ENCODE data around the gene PSME4. TPM values are rescaled to one million over a fixed set of nuclear protein-coding genes. Genes with fewer than 3 reads are reported as not detected.

Gene PSME4
- total RNA-seq, 1 donor from 2014 or later, result 71.2 TPM

GRCh38 chr2:53865962-53866361 lies 104.8 kb downstream of the PSME4 start:
- DNase-seq (ENCODE audit: extremely low spot score in 2 of 2), result no peak
- intact Hi-C loops (cut with DNase I), result no loop called here
- no peaks in the 10 kb centered on the region for H3K27me3 ChIP-seq
- TF ChIP-seq POLR2AphosphoS5 (IDR thresholded peaks at IDR 0.05; ENCODE audit: insufficient read depth in 1 of 2, low read depth in 1 of 2), result no peak
- no peak for TF ChIP-seq CTCF (IDR thresholded peaks at IDR 0.05)
- H3K9me3 ChIP-seq, result no peaks in the 10 kb centered on the region
- H3K27ac ChIP-seq, result no peak overlapping the region
- peaks cover 0 to 42% of the 10 kb centered on the region in 2 donors for H3K36me3 ChIP-seq
- no peak overlapping the region for H3K4me3 ChIP-seq
- H3K4me1 ChIP-seq, result no peaks in the 10 kb centered on the region

- TF ChIP-seq POLR2A (IDR thresholded peaks at IDR 0.05) (no peak), CTCF (IDR thresholded peaks at IDR 0.05) (no peak), POLR2AphosphoS5 (IDR thresholded peaks at IDR 0.05; ENCODE audit: insufficient read depth in 1 of 2, low read depth in 1 of 2) (no peak)
- intact Hi-C loops (cut with DNase I), result no loop called here
- Histone ChIP-seq H3K4me3 (no peak overlapping the region), H3K27me3 (no peaks in the 10 kb centered on the region), H3K4me1 (peaks cover 5% of the 10 kb centered on the region), H3K36me3 (peaks cover 0 to 42% of the 10 kb centered on the region in 2 donors), H3K27ac (no peak overlapping the region), H3K9me3 (no peaks in the 10 kb centered on the region)
- DNase-seq (ENCODE audit: extremely low spot score in 2 of 2), result no peak
Measured at GRCh38 chr2:53865264-53865663, 105.5 kb downstream of the PSME4 start.

GRCh38 chr2:53863538-53864227 lies 107.1 kb downstream of the PSME4 start:
- no peak for TF ChIP-seq CTCF (IDR thresholded peaks at IDR 0.05)
- no peak for TF ChIP-seq POLR2AphosphoS5 (IDR thresholded peaks at IDR 0.05; ENCODE audit: insufficient read depth in 1 of 2, low read depth in 1 of 2)
- no peak for TF ChIP-seq POLR2A (IDR thresholded peaks at IDR 0.05)
- DNase-seq (ENCODE audit: extremely low spot score in 2 of 2), result no peak
- Histone ChIP-seq H3K4me3 (no peak overlapping the region), H3K4me1 (peaks cover 18% of the 10 kb centered on the region), H3K27me3 (no peaks in the 10 kb centered on the region), H3K27ac (no peak overlapping the region), H3K9me3 (no peaks in the 10 kb centered on the region), H3K36me3 (peaks cover 0 to 32% of the 10 kb centered on the region in 2 donors)
- intact Hi-C loops (cut with DNase I), result no loop called here

- Histone ChIP-seq H3K9me3 (no peaks in the 10 kb centered on the region), H3K36me3 (peaks cover 0 to 23% of the 10 kb centered on the region in 2 donors), H3K27me3 (no peaks in the 10 kb centered on the region), H3K4me1 (peaks cover 18% of the 10 kb centered on the region), H3K4me3 (no peak overlapping the region), H3K27ac (no peak overlapping the region)
- intact Hi-C loops (cut with DNase I), result no loop called here
- TF ChIP-seq CTCF (IDR thresholded peaks at IDR 0.05), result no peak
- no peak for TF ChIP-seq POLR2A (IDR thresholded peaks at IDR 0.05)
- TF ChIP-seq POLR2AphosphoS5 (IDR thresholded peaks at IDR 0.05; ENCODE audit: insufficient read depth in 1 of 2, low read depth in 1 of 2), result no peak
- DNase-seq (ENCODE audit: extremely low spot score in 2 of 2), result no peak
Measured at GRCh38 chr2:53861824-53862223, 109.0 kb downstream of the PSME4 start.

All from vagina (tissue), 2 donors.